Measurements from ENCODE around the gene VAT1L. TPM values are rescaled to one million over a fixed set of nuclear protein-coding genes. Genes with fewer than 3 reads are reported as not detected.

Gene VAT1L
- total and polyA plus RNA-seq, 2 experiments from 2014 or later = 3.1 to 5.9 TPM

- Histone ChIP-seq H3K4me3 (no peak overlapping the region), H3K27me3 (peaks cover 63% of the 10 kb centered on the region), H2AFZ (no peak overlapping the region), H3K9me2 (replicated peaks; ENCODE audit: insufficient read depth) (no peaks in the 10 kb centered on the region), H3K4me1 (ENCODE audit: insufficient read depth) (peaks cover 12% of the 10 kb centered on the region), H3K36me3 (replicated peaks; ENCODE audit: insufficient read depth, low read depth) (no peaks in the 10 kb centered on the region), H3K79me2 (no peaks in the 10 kb centered on the region), H3K9me3 (ENCODE audit: low read depth) (no peaks in the 10 kb centered on the region), H4K20me1 (ENCODE audit: insufficient read depth, poor library complexity, severe bottlenecking) (no peaks in the 10 kb centered on the region), H3K27ac (no peak overlapping the region), H3K4me2 (peak overlapping the region; percentile 99)
- DNase-seq (ENCODE audit: low spot score) = no peak
- TF ChIP-seq EZH2 (IDR thresholded peaks at IDR 0.05; ENCODE audit: borderline replicate concordance) (no peak), CTCF (IDR thresholded peaks at IDR 0.05; ENCODE audit: poor library complexity) (no peak), EZH2phosphoT487 (IDR thresholded peaks at IDR 0.05; ENCODE audit: low read depth, severe bottlenecking, unreplicated experiment) (no peak)
- WGBS (ENCODE audit: low lambda C conversion rate, missing lambda C conversion rate) = 14% methylated on average over 10 of the region's 11 CpGs
Observed at GRCh38 chr16:77790009-77790372, 1.6 kb downstream of the VAT1L start.

GRCh38 chr16:77790912-77791311 lies 2.5 kb downstream of the VAT1L start:
- TF ChIP-seq CTCF (IDR thresholded peaks at IDR 0.05; ENCODE audit: poor library complexity) (no peak), EZH2 (IDR thresholded peaks at IDR 0.05; ENCODE audit: borderline replicate concordance) (peak; percentile 2)
- Histone ChIP-seq H3K4me3 (no peak overlapping the region), H3K9me2 (replicated peaks; ENCODE audit: insufficient read depth) (no peaks in the 10 kb centered on the region), H3K4me1 (ENCODE audit: insufficient read depth) (peaks cover 12% of the 10 kb centered on the region), H3K36me3 (replicated peaks; ENCODE audit: insufficient read depth, low read depth) (no peaks in the 10 kb centered on the region), H4K20me1 (ENCODE audit: insufficient read depth, poor library complexity, severe bottlenecking) (no peaks in the 10 kb centered on the region), H3K79me2 (no peaks in the 10 kb centered on the region), H3K27ac (no peak overlapping the region), H3K27me3 (peaks cover 63% of the 10 kb centered on the region), H2AFZ (no peak overlapping the region), H3K9me3 (ENCODE audit: low read depth) (no peaks in the 10 kb centered on the region), H3K4me2 (no peak overlapping the region)
- WGBS (ENCODE audit: low lambda C conversion rate, missing lambda C conversion rate) = 52% methylated on average over 3 of the region's 3 CpGs
- no peak for DNase-seq (ENCODE audit: low spot score)

DNA sequence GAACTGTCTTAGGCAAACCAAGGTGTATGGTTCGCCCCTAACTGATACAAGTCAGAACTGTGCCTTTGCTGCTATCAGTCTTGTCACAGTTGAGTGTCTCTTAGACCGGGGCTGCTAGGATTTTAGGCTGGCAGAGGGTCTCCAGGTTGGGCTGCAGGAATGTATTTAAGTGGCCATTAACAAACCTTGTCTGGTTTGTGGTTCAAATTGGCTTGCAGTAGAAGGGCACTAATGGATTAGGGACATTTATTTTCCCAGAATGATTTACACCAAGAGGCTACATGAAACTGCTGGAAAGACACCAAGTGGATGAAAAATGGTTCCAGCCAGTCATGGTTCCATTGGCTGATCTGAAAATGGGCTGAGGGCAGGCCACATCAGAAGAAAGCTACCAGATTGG lies 5.1 kb downstream of the VAT1L start:
- Histone ChIP-seq H3K36me3 (replicated peaks; ENCODE audit: insufficient read depth, low read depth) (no peaks in the 10 kb centered on the region), H3K9me2 (replicated peaks; ENCODE audit: insufficient read depth) (no peaks in the 10 kb centered on the region), H3K4me1 (ENCODE audit: insufficient read depth) (peaks cover 7% of the 10 kb centered on the region), H3K9me3 (ENCODE audit: low read depth) (no peaks in the 10 kb centered on the region), H3K4me2 (no peak overlapping the region), H3K79me2 (no peaks in the 10 kb centered on the region), H3K27ac (no peak overlapping the region), H3K4me3 (no peak overlapping the region), H2AFZ (no peak overlapping the region), H3K27me3 (peaks cover 41% of the 10 kb centered on the region), H4K20me1 (ENCODE audit: insufficient read depth, poor library complexity, severe bottlenecking) (no peaks in the 10 kb centered on the region)
- no peak for DNase-seq (ENCODE audit: low spot score)
- 56% methylated on average over 2 of the region's 2 CpGs for WGBS (ENCODE audit: low lambda C conversion rate, missing lambda C conversion rate)
- TF ChIP-seq EZH2phosphoT487 (IDR thresholded peaks at IDR 0.05; ENCODE audit: low read depth, severe bottlenecking, unreplicated experiment) (no peak), CTCF (IDR thresholded peaks at IDR 0.05; ENCODE audit: poor library complexity) (no peak), EZH2 (IDR thresholded peaks at IDR 0.05; ENCODE audit: borderline replicate concordance) (no peak)

- TF ChIP-seq CTCF (IDR thresholded peaks at IDR 0.05; ENCODE audit: poor library complexity) (no peak), EZH2phosphoT487 (IDR thresholded peaks at IDR 0.05; ENCODE audit: low read depth, severe bottlenecking, unreplicated experiment) (no peak), EZH2 (IDR thresholded peaks at IDR 0.05; ENCODE audit: borderline replicate concordance) (no peak)
- peaks cover 30% of the 10 kb centered on the region for H3K27me3 ChIP-seq
- H3K9me3 ChIP-seq (ENCODE audit: low read depth) = no peaks in the 10 kb centered on the region
- H3K4me1 ChIP-seq (ENCODE audit: insufficient read depth) = no peaks in the 10 kb centered on the region
- H3K4me3 ChIP-seq = no peak overlapping the region
- no peak overlapping the region for H3K27ac ChIP-seq
- H3K9me2 ChIP-seq (replicated peaks; ENCODE audit: insufficient read depth) = no peaks in the 10 kb centered on the region
- no peaks in the 10 kb centered on the region for H3K36me3 ChIP-seq (replicated peaks; ENCODE audit: insufficient read depth, low read depth)
- no peaks in the 10 kb centered on the region for H4K20me1 ChIP-seq (ENCODE audit: insufficient read depth, poor library complexity, severe bottlenecking)
- WGBS (ENCODE audit: low lambda C conversion rate, missing lambda C conversion rate) = 85% methylated on average over 3 of the region's 3 CpGs
- no peak for DNase-seq (ENCODE audit: low spot score)
- no peak overlapping the region for H3K4me2 ChIP-seq
- no peaks in the 10 kb centered on the region for H3K79me2 ChIP-seq
- H2AFZ ChIP-seq = no peak overlapping the region
Observed at GRCh38 chr16:77794586-77794985, 6.2 kb downstream of the VAT1L start.
